GM13976 (cell line): ENCODE measurements around the gene TBC1D22A.

Experiments used
- DNase-seq: peaks from one replicate; pipeline ENCODE4 v3.0.0; 2012; ENCODE audit warnings: low spot score
- CTCF ChIP-seq: IDR thresholded peaks from 2 replicates; pipeline ENCODE4 v1.5.1; 2012; ENCODE audit warnings: borderline replicate concordance, mild to moderate bottlenecking; ENCODE audit not compliant: insufficient read depth; ENCODE audit errors: extremely low read depth, missing control alignments, control extremely low read depth
- in situ Hi-C: fragments of 300-500 bp; cut with MboI; formaldehyde crosslinking; loops from one replicate; pipeline ENCODE4 v1.12.0; 2022; ENCODE audit warnings: low sequenced_read_pairs, mixed read lengths, inconsistent platforms; ENCODE audit not compliant: unreplicated experiment

Gene TBC1D22A

GRCh38 chr22:47121791-47122190 is 359.3 kb downstream of the TBC1D22A start:
- no peak for TF ChIP-seq CTCF
- no peak for DNase-seq
- in situ Hi-C loops = no loop called here

GRCh38 chr22:47122441-47123000 is 360.1 kb downstream of the TBC1D22A start:
- no peak for TF ChIP-seq CTCF
- DNase-seq = no peak
- in situ Hi-C loops = no loop called here

- in situ Hi-C loops = no loop called here
- no peak for TF ChIP-seq CTCF
- no peak for DNase-seq
Observed at GRCh38 chr22:47123006-47123826, 360.8 kb downstream of the TBC1D22A start.

- no peak for DNase-seq
- TF ChIP-seq CTCF = no peak
- in situ Hi-C loops = no loop called here
Observed at GRCh38 chr22:47123827-47124442, 361.5 kb downstream of the TBC1D22A start.

- no peak for DNase-seq
- in situ Hi-C loops = no loop called here
- TF ChIP-seq CTCF = no peak
Observed at GRCh38 chr22:47124451-47124881, 362.0 kb downstream of the TBC1D22A start.

- no peak for TF ChIP-seq CTCF
- in situ Hi-C loops = no loop called here
- DNase-seq = no peak
Observed at GRCh38 chr22:47124961-47125360, 362.5 kb downstream of the TBC1D22A start.
